WI38 (cell line): Measurements from ENCODE around the gene RTP4.
"Not testable (repeated sequence)": the region's sequence is repeated elsewhere in the genome, so short reads cannot be mapped to it uniquely, and the experiment has no call there.

Source experiments
- H3K4me3 ChIP-seq: 2 replicates; pipeline ENCODE4 v1.5.1; 2011; ENCODE audit warnings: low read depth, mild to moderate bottlenecking, control low read depth, low read length
- CTCF ChIP-seq: IDR thresholded peaks from 2 replicates; pipeline ENCODE4 v1.5.1; 2012; ENCODE audit warnings: low read depth, mild to moderate bottlenecking, control low read depth, low read length

Gene RTP4

DNA sequence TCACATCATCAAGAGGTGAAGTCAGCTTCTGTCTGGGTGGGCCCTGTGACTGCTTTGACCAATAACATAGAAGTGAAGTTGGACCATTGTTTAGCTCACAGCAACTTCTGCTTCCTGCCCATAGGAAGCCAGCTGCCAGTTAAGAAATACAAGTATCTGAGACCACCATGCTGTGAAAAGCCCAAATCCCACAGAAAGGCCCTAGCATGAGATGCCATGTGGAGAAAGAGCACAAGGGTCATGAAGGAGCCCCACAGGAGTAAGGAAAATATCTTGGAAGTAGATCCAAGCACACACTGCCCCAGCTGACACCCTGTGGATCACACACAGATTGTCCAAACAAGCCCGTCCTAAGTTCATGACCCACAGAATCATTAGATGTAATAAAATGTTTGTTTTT lies 28.5 kb downstream of the RTP4 start:
- TF ChIP-seq CTCF = no peak

DNA sequence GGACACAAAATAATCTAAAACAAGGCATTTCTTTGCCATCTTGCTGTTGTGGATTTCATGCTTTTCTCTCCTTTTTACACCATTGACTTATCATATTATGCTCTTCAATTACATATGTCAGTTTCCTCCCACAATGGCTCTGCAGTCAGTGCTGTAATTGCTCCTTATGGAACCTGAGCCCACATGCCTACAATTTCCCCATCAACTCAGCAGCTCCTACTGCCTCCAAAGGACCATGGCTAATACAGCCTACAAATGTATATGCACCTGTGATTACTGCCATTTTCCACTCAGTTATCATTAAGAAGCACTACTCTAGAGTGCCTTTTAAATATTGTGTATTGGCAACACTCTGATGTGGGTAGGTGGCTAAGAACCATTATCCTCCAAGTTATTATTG lies 30.8 kb downstream of the RTP4 start:
- no peak for TF ChIP-seq CTCF
- H3K4me3 ChIP-seq = no peak overlapping the region

More for the DNA sequence above, 28.5 kb downstream of the RTP4 start:
- H3K4me3 ChIP-seq = no peak overlapping the region

DNA sequence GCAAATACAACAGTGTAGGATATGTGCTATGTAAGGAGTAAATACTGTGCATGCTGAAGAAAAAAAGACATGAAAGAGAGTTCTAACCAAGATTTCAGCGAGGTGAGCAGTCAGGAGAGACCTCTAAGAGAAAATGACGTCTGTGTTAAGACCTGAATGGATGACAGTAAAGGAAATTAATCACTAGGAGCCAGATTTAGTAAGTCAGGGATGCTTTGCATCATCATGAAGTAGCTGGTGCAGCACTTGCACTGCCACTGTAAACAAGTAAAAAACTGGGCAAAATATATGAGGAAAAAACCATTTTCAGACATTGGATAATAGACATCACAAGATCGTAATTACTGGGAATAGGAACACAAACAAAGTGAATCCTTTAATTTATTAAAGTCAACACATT lies 32.6 kb downstream of the RTP4 start:
- no peak for TF ChIP-seq CTCF
- H3K4me3 ChIP-seq = no peak overlapping the region

- no peak for TF ChIP-seq CTCF
- no peak overlapping the region for H3K4me3 ChIP-seq
These were observed 33.7 kb downstream of the RTP4 start for GRCh38 chr3:187401856-187402255.

- no peak for TF ChIP-seq CTCF
- no peak overlapping the region for H3K4me3 ChIP-seq
These were observed 35.6 kb downstream of the RTP4 start for GRCh38 chr3:187403768-187404288.

GRCh38 chr3:187406927-187407326 lies 38.7 kb downstream of the RTP4 start:
- TF ChIP-seq CTCF = no peak
- no peak overlapping the region for H3K4me3 ChIP-seq

GRCh38 chr3:187411991-187412781 lies 44.0 kb downstream of the RTP4 start:
- H3K4me3 ChIP-seq = not testable (repeated sequence)
